Endothelial cell of umbilical vein (primary cell): ENCODE measurements around the gene EGFL7. TPM values are rescaled to one million over a fixed set of nuclear protein-coding genes. Genes with fewer than 3 reads are reported as not detected.

Experiments used
- BruUV-seq: library from RNA; stranded (reverse); fragments of 400-500 nt; replicated peaks from 2 replicates; lab custom pipeline; 2021; lab: Mats Ljungman, UMichigan
- CTCF ChIA-PET: fragments of 300-600, 350-600 bp; sonication (Branson Sonifier 250); formaldehyde crosslinking; loops from one replicate; lab custom pipeline; 2021; ENCODE audit warnings: antibody characterized with exemption, inconsistent platforms; lab: Charles Lee
- POLR2A ChIA-PET: fragments of 300-600, 350-600 bp; sonication (Branson Sonifier 250); formaldehyde crosslinking; loops from one replicate; lab custom pipeline; 2021; ENCODE audit warnings: antibody characterized with exemption, inconsistent platforms; lab: Charles Lee
- DNase-seq: peaks from one replicate; pipeline ENCODE4 v3.0.0-alpha.2; 2011; ENCODE audit warnings: low read depth, low spot score
- FAIRE-seq: peaks from 2 replicates; lab custom pipeline; 2011; peaks lifted over from hg19 to GRCh38; lab: Jason Lieb, UNC
- H2AFZ ChIP-seq: 2 replicates; pipeline ENCODE4 v1.6.0; 2012; ENCODE audit warnings: low read depth, low read length, control low read depth, inconsistent platforms
- H3K27ac ChIP-seq: 2 replicates; pipeline ENCODE4 v1.5.1; 2011; ENCODE audit warnings: low read depth, mild to moderate bottlenecking, control low read depth, low read length, moderate library complexity; ENCODE audit not compliant: insufficient read depth
- H3K27me3 ChIP-seq, 2 experiments: 2 replicates each; pipeline versions ENCODE4 v1.6.0 to v1.6.1; 2011; ENCODE audit warnings: low read length in 2 of 2, mixed read lengths in 1 of 2; ENCODE audit not compliant: control insufficient read depth in 2 of 2, insufficient read depth in 2 of 2
- H3K36me3 ChIP-seq, 2 experiments: 2 replicates in 1 of 2; 3 replicates in 1 of 2; pipeline ENCODE4 v1.5.1; 2011; ENCODE audit warnings: low read length in 2 of 2, mild to moderate bottlenecking in 1 of 2, moderate library complexity in 1 of 2; ENCODE audit not compliant: control insufficient read depth in 2 of 2, insufficient read depth in 2 of 2; ENCODE audit errors: extremely low read depth in 1 of 2
- H3K4me1 ChIP-seq: 3 replicates; pipeline ENCODE4 v1.5.1; 2011; ENCODE audit warnings: mild to moderate bottlenecking, low read length; ENCODE audit not compliant: control insufficient read depth, insufficient read depth; ENCODE audit errors: extremely low read depth
- H3K4me2 ChIP-seq: 2 replicates; pipeline ENCODE4 v1.6.1; 2011; ENCODE audit warnings: low read length, control low read depth, mixed read lengths; ENCODE audit not compliant: insufficient read depth
- H3K4me3 ChIP-seq, 3 experiments: fragments of 200-600 bp in 1 of 3; sonication (generic), shearing (Covaris generic) in 1 of 3; replicated peaks in 1 of 3; 2 replicates each; pipeline ENCODE4 v1.5.1; 2011 to 2016; ENCODE audit warnings: control low read depth in 3 of 3, low read length in 3 of 3, mild to moderate bottlenecking in 2 of 3, inconsistent platforms in 1 of 3, low read depth in 1 of 3, moderate library complexity in 1 of 3; ENCODE audit not compliant: insufficient read depth in 1 of 3
- H3K79me2 ChIP-seq: 2 replicates; pipeline ENCODE4 v1.6.0; 2012; ENCODE audit warnings: low read length, inconsistent platforms; ENCODE audit not compliant: control insufficient read depth, insufficient read depth
- H3K9ac ChIP-seq: replicated peaks from 2 replicates; pipeline ENCODE3; 2011; ENCODE audit warnings: low read length, control low read depth; ENCODE audit not compliant: insufficient read depth; ENCODE audit errors: extremely low read depth
- H3K9me1 ChIP-seq: replicated peaks from 3 replicates; pipeline ENCODE4 v1.6.0; 2011; ENCODE audit warnings: mild to moderate bottlenecking, low read length; ENCODE audit not compliant: control insufficient read depth, insufficient read depth; ENCODE audit errors: extremely low read depth
- H3K9me3 ChIP-seq: replicated peaks from 2 replicates; pipeline ENCODE4 v1.5.1; 2012; ENCODE audit warnings: low read length, inconsistent platforms; ENCODE audit not compliant: control insufficient read depth, insufficient read depth
- H4K20me1 ChIP-seq: replicated peaks from 2 replicates; pipeline ENCODE3; 2011; ENCODE audit warnings: mild to moderate bottlenecking, low read length; ENCODE audit not compliant: control insufficient read depth, insufficient read depth; ENCODE audit errors: extremely low read depth
- EZH2 ChIP-seq: IDR thresholded peaks from 2 replicates; pipeline ENCODE4 v1.6.1; 2012; ENCODE audit warnings: borderline replicate concordance, low read depth, mild to moderate bottlenecking, moderate library complexity, low read length, inconsistent platforms; ENCODE audit not compliant: severe bottlenecking
- FOS ChIP-seq: IDR thresholded peaks from 2 replicates; pipeline ENCODE4 v1.6.1; 2011; ENCODE audit warnings: mild to moderate bottlenecking, low read length, moderate library complexity, borderline replicate concordance; ENCODE audit not compliant: insufficient read depth
- GATA2 ChIP-seq: IDR thresholded peaks from 2 replicates; pipeline ENCODE4 v1.7.0; 2011; ENCODE audit warnings: low read depth, mild to moderate bottlenecking, moderate library complexity, mixed read lengths, low read length; ENCODE audit not compliant: insufficient read length, insufficient read depth
- JUN ChIP-seq: IDR thresholded peaks from 2 replicates; pipeline ENCODE4 v1.6.1; 2011; ENCODE audit warnings: borderline replicate concordance, low read depth; ENCODE audit not compliant: insufficient read length, insufficient read depth
- MYC ChIP-seq: IDR thresholded peaks from one replicate; pipeline ENCODE4 v1.6.1; 2011; ENCODE audit warnings: mild to moderate bottlenecking, low read depth, low read length
- POLR2A ChIP-seq: IDR thresholded peaks from 2 replicates; pipeline ENCODE4 v1.6.1; 2012; ENCODE audit warnings: low read depth, mild to moderate bottlenecking, control low read depth, low read length
- POLR2AphosphoS5 ChIP-seq: IDR thresholded peaks from 2 replicates; pipeline ENCODE4 v1.6.1; 2012; ENCODE audit warnings: low read depth, mild to moderate bottlenecking, control low read depth, low read length, moderate library complexity; ENCODE audit not compliant: insufficient read depth
- dilution Hi-C: fragments of 300-500 bp; cut with MboI; formaldehyde crosslinking; loops from one replicate; pipeline ENCODE4 v1.15.0; 2019; ENCODE audit warnings: low sequenced_read_pairs; ENCODE audit not compliant: extremely low pct_ligation_motif_present
- intact Hi-C: fragments of 100-400 bp; cut with micrococcal nuclease; formaldehyde crosslinking; loops from one replicate; pipeline ENCODE4 v1.10.0; 2022
- polyA plus RNA-seq, 4 experiments: library from polyadenylated mRNA; depleted of rRNA in 3 of 4; stranded (reverse) in 3 of 4; unstranded in 1 of 4; fragments of >200 nt; gene quantifications; 2 replicates each; pipeline versions ENCODE4 v1.2.1 to v1.2.3, GENCODE V29; 2011 to 2012; ENCODE audit warnings: missing spikeins in 1 of 4
- total RNA-seq: library from RNA; stranded (reverse); gene quantifications from 2 replicates; pipeline ENCODE4 v1.2.3, GENCODE V29; 2021
- TF ChIP-seq, protein P1 (sequence below): IDR thresholded peaks from 2 replicates; pipeline ENCODE4 v1.6.1; 2011; ENCODE audit not compliant: insufficient read depth, insufficient read length
- TF ChIP-seq, protein P2 (sequence below), 2 donors: IDR thresholded peaks; 1 replicate in 1 of 2; 2 replicates in 1 of 2; pipeline ENCODE4 v1.5.1; 2011; ENCODE audit warnings: low read length in 2 of 2, mild to moderate bottlenecking in 2 of 2, moderate library complexity in 2 of 2, control low read depth in 1 of 2, inconsistent platforms in 1 of 2, low read depth in 1 of 2; ENCODE audit not compliant: insufficient read depth in 1 of 2; ENCODE audit errors: extremely low read depth in 1 of 2

Gene EGFL7
- total and polyA plus RNA-seq, 2 donors (not counting 3 experiments of a cell fraction or from before 2014, with no cell fraction given), result 1,043 to 1,377 TPM

DNA sequence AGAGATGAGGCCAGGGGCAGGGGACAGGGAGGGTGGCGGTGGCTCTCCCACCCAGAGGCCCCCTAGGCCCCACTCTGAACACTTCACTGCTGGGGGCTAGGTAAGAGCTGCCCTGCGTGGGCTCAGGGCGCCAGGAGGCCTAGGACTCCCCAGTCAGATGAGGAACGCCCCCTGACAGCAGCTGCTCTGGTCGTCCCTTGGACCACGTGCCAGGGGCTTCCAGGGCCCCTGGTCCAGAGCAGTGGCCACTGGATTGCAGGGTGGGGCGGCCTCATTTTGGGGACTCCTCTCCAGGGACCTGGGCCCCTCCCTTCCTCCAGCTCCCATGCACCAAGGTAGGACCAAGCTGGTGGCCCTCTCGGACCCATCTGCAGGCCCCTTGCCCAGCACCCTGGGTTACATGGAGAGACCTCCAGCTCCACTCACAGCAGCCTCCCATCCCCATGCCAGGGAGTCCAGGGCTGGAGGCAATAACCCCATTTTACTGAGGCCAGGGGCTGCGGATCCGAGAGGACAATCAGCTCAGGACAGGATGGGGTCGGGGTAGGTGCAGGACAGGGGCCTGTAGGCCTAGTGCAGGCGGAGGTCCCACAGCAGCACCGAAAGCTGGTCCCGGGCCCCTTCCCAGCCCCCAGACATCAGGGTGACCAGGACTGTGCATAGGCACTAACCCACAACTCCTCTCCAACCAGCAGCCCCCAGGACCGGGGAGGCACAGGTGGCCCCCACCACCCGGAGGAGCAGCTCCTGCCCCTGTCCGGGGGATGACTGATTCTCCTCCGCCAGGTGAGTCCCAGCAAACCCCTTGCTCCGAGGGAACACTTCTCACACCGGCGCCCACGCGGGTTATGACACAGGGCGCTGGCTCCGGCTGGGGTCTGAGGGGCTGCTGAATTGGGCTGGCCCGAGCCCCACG lies 1.5 kb downstream of the EGFL7 start:
- ChIA-PET POLR2A (interaction anchor here (1.6 to 9.9 kb wide), 2 partner anchors 8 to 18 kb away, joined by 9 to 161 read pairs; no protein-coding TSS in a partner anchor), CTCF (interaction anchor here (1.3 to 7.2 kb wide), 2 partner anchors 19 to 32 kb away, joined by 3 to 90 read pairs; no protein-coding TSS in a partner anchor)
- dilution Hi-C loops (no loop called here), intact Hi-C loops (no loop called here)
- Histone ChIP-seq H3K9me3 (no peaks in the 10 kb centered on the region), H3K27ac (peak overlapping the region; percentile 85), H3K36me3 (peaks cover 29 to 44% of the 10 kb centered on the region in 2 experiments), H3K4me2 (peak overlapping the region; percentile 48), H3K9me1 (no peaks in the 10 kb centered on the region), H3K4me3 (peak overlapping the region; percentile 83 to 93 (median 90)), H4K20me1 (no peaks in the 10 kb centered on the region), H3K79me2 (peaks cover 76% of the 10 kb centered on the region), H3K9ac (peak overlapping the region; percentile 99), H3K4me1 (peaks cover 40% of the 10 kb centered on the region), H2AFZ (no peak overlapping the region), H3K27me3 (no peaks in the 10 kb centered on the region)
- BruUV-seq, result no TSS peak
- TF ChIP-seq POLR2AphosphoS5 (peak; percentile 62), JUN (no peak), MYC (no peak), POLR2A (peak; percentile 82), GATA2 (no peak), EZH2 (no peak), FOS (no peak)
- TF ChIP-seq, protein P1, sequence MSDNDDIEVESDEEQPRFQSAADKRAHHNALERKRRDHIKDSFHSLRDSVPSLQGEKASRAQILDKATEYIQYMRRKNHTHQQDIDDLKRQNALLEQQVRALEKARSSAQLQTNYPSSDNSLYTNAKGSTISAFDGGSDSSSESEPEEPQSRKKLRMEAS, result peak; percentile 2
- TF ChIP-seq, protein P2, sequence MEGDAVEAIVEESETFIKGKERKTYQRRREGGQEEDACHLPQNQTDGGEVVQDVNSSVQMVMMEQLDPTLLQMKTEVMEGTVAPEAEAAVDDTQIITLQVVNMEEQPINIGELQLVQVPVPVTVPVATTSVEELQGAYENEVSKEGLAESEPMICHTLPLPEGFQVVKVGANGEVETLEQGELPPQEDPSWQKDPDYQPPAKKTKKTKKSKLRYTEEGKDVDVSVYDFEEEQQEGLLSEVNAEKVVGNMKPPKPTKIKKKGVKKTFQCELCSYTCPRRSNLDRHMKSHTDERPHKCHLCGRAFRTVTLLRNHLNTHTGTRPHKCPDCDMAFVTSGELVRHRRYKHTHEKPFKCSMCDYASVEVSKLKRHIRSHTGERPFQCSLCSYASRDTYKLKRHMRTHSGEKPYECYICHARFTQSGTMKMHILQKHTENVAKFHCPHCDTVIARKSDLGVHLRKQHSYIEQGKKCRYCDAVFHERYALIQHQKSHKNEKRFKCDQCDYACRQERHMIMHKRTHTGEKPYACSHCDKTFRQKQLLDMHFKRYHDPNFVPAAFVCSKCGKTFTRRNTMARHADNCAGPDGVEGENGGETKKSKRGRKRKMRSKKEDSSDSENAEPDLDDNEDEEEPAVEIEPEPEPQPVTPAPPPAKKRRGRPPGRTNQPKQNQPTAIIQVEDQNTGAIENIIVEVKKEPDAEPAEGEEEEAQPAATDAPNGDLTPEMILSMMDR (IDR thresholded peaks at IDR 0.05; ENCODE audit: extremely low read depth in 1 of 2, insufficient read depth in 1 of 2, low read depth in 1 of 2, low read length in 2 of 2), result no peak
- DNase-seq, result no peak
- FAIRE-seq, result no peak
